Measurements from ENCODE around the gene TSPAN33. TPM values are rescaled to one million over a fixed set of nuclear protein-coding genes. Genes with fewer than 3 reads are reported as not detected.

Gene TSPAN33
- polyA plus RNA-seq, 1 donor (not counting 4 experiments of a cell fraction or from before 2014, with no cell fraction given), result 0.93 TPM

GRCh38 chr7:129110982-129111376 is 33.5 kb upstream of the TSPAN33 start:
- no peaks in the 10 kb centered on the region for H4K20me1 ChIP-seq (ENCODE audit: control insufficient read depth, extremely low read depth, insufficient read depth, low read length)
- H3K27ac ChIP-seq (ENCODE audit: control insufficient read depth, insufficient read depth, low read length), result no peak overlapping the region
- no peaks in the 10 kb centered on the region for H3K27me3 ChIP-seq (ENCODE audit: control insufficient read depth, extremely low read depth, insufficient read depth, low read length)
- dilution Hi-C loops (cut with MboI; ENCODE audit: extremely low pct_ligation_motif_present, low sequenced_read_pairs), result no loop called here
- no peak for FAIRE-seq
- H3K9ac ChIP-seq (ENCODE audit: control insufficient read depth, extremely low read depth, insufficient read depth, low read length), result no peak overlapping the region
- TF ChIP-seq CTCF (optimal IDR thresholded peaks at IDR 0.05 in 1 of 3, IDR thresholded peaks at IDR 0.05 in 1 of 3, conservative IDR thresholded peaks at IDR 0.05 in 1 of 3; ENCODE audit: extremely low read depth in 1 of 3, insufficient read depth in 2 of 3, low read length in 3 of 3), result no peak
- no peaks in the 10 kb centered on the region for H3K9me3 ChIP-seq (ENCODE audit: control insufficient read depth, low read depth, low read length)
- H3K36me3 ChIP-seq (ENCODE audit: control insufficient read depth in 2 of 2, extremely low read depth in 1 of 2, insufficient read depth in 2 of 2, low read length in 2 of 2), result no peaks in the 10 kb centered on the region
- peaks cover 4% of the 10 kb centered on the region for H3K4me1 ChIP-seq (ENCODE audit: control insufficient read depth, extremely low read depth, insufficient read depth, low read length)
- H3K4me3 ChIP-seq (ENCODE audit: control insufficient read depth in 2 of 3, extremely low read depth in 1 of 3, insufficient read depth in 2 of 3, low read depth in 1 of 3, low read length in 3 of 3), result no peak overlapping the region
- peak overlapping the region; percentile 68 for H2AFZ ChIP-seq (ENCODE audit: control insufficient read depth, low read length)
- H3K79me2 ChIP-seq (ENCODE audit: control insufficient read depth, insufficient read depth, low read length), result no peaks in the 10 kb centered on the region
- DNase-seq (ENCODE audit: low read depth, low spot score), result no peak
- no peak overlapping the region for H3K4me2 ChIP-seq (ENCODE audit: control insufficient read depth, extremely low read depth, insufficient read depth, low read depth, low read length)
- H3K9me1 ChIP-seq (ENCODE audit: control insufficient read depth, extremely low read depth, insufficient read depth, low read length), result no peaks in the 10 kb centered on the region

- no peaks in the 10 kb centered on the region for H3K27me3 ChIP-seq (ENCODE audit: control insufficient read depth, extremely low read depth, insufficient read depth, low read length)
- no peak overlapping the region for H2AFZ ChIP-seq (ENCODE audit: control insufficient read depth, low read length)
- H3K9ac ChIP-seq (ENCODE audit: control insufficient read depth, extremely low read depth, insufficient read depth, low read length), result no peak overlapping the region
- H4K20me1 ChIP-seq (ENCODE audit: control insufficient read depth, extremely low read depth, insufficient read depth, low read length), result no peaks in the 10 kb centered on the region
- no peaks in the 10 kb centered on the region for H3K9me3 ChIP-seq (ENCODE audit: control insufficient read depth, low read depth, low read length)
- no peaks in the 10 kb centered on the region for H3K9me1 ChIP-seq (ENCODE audit: control insufficient read depth, extremely low read depth, insufficient read depth, low read length)
- no peaks in the 10 kb centered on the region for H3K36me3 ChIP-seq (ENCODE audit: control insufficient read depth in 2 of 2, extremely low read depth in 1 of 2, insufficient read depth in 2 of 2, low read length in 2 of 2)
- no peak overlapping the region for H3K4me2 ChIP-seq (ENCODE audit: control insufficient read depth, extremely low read depth, insufficient read depth, low read depth, low read length)
- H3K27ac ChIP-seq (ENCODE audit: control insufficient read depth, insufficient read depth, low read length), result no peak overlapping the region
- dilution Hi-C loops (cut with MboI; ENCODE audit: extremely low pct_ligation_motif_present, low sequenced_read_pairs), result no loop called here
- H3K4me3 ChIP-seq (ENCODE audit: control insufficient read depth in 2 of 3, extremely low read depth in 1 of 3, insufficient read depth in 2 of 3, low read depth in 1 of 3, low read length in 3 of 3), result no peak overlapping the region
- H3K4me1 ChIP-seq (ENCODE audit: control insufficient read depth, extremely low read depth, insufficient read depth, low read length), result peaks cover 2% of the 10 kb centered on the region
- TF ChIP-seq EZH2 (IDR thresholded peaks at IDR 0.05; ENCODE audit: low read length), result no peak
- TF ChIP-seq CTCF (optimal IDR thresholded peaks at IDR 0.05 in 1 of 3, IDR thresholded peaks at IDR 0.05 in 1 of 3, conservative IDR thresholded peaks at IDR 0.05 in 1 of 3; ENCODE audit: extremely low read depth in 1 of 3, insufficient read depth in 2 of 3, low read length in 3 of 3), result no peak
- no peak for DNase-seq (ENCODE audit: low read depth, low spot score)
- no peaks in the 10 kb centered on the region for H3K79me2 ChIP-seq (ENCODE audit: control insufficient read depth, insufficient read depth, low read length)
- FAIRE-seq, result no peak
Observed at GRCh38 chr7:129115676-129116075, 28.8 kb upstream of the TSPAN33 start.

Measured in keratinocyte (primary cell).